Fibroblast of lung (primary cell): ENCODE data around the gene C18orf63.

Experiments used
- CTCF ChIP-seq, 2 donors: IDR thresholded peaks in 1 of 2; conservative IDR thresholded peaks in 1 of 2; 1 replicate in 1 of 2; 2 replicates in 1 of 2; pipeline ENCODE4 v1.5.1; 2011 to 2012; ENCODE audit warnings: low read length in 2 of 2, control low read depth in 1 of 2, inconsistent platforms in 1 of 2, low read depth in 1 of 2, mild to moderate bottlenecking in 1 of 2
- EZH2 ChIP-seq: IDR thresholded peaks from 2 replicates; pipeline ENCODE4 v1.5.1; 2012; ENCODE audit warnings: low read length, control low read depth, mild to moderate bottlenecking; ENCODE audit errors: missing control alignments

DNA sequence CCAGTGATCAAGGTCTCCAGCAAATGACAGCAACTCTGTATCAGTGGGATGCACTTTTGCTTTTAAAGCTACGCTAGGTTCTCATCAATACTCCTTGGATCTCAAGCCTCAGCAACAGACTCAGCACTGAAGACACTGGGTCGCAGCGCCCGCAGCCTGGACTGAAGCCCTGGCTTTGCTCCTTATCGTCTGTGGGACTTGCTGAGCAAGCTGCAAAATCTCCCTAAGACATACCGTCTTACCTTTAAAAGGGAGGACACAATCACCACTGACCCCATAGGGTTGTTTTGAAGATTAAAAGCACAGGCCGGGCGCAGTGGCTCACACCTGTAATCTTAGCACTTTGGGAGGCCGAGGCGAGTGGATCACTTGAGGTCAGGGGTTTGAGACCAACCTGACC is 32.0 kb upstream of the C18orf63 start:
- TF ChIP-seq EZH2 (no peak), CTCF (conservative IDR thresholded peaks at IDR 0.05 in 1 of 2, IDR thresholded peaks at IDR 0.05 in 1 of 2; ENCODE audit: low read depth in 1 of 2, low read length in 2 of 2) (no peak)
